Erythroblast (primary cell): ENCODE measurements around the gene NAA10.

ENCODE experiments used
- GATA1 ChIP-seq: IDR thresholded peaks from 2 replicates; pipeline ENCODE4 v1.6.1; 2011; ENCODE audit warnings: low read depth, mild to moderate bottlenecking, control low read depth, low read length, moderate library complexity
- POLR2A ChIP-seq: IDR thresholded peaks from 2 replicates; pipeline ENCODE4 v1.6.1; 2011; ENCODE audit warnings: mild to moderate bottlenecking, low read length

DNA sequence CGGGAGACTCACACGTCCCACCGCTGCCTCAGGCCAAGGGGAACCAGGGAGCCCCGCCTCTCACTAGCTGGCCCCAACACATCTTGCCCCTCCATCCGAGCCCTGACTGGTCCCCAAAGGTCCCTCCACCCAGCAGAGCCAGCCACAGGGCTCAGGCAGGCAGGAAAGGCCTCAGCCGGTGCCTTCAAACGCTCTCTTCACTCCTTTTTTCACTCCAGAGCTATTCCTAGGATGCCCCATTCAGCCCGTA lies 7.2 kb downstream of the NAA10 start:
- TF ChIP-seq POLR2A (no peak), GATA1 (no peak)
